Measurements from ENCODE around the gene CLEC1B. TPM values are rescaled to one million over a fixed set of nuclear protein-coding genes. Genes with fewer than 3 reads are reported as not detected.

The CLEC1B gene
- total RNA-seq = not detected
- polyA plus RNA-seq = not detected

- DNase-seq = no peak
- CTCF ChIA-PET = no interaction called here
- Mint-ChIP-seq H3K4me3 (no peak within 1 kb of the TSS), H3K9me3 (no peaks in the 10 kb centered on the region), H3K4me1 (peaks cover 0 to 6% (median 0%) of the 10 kb centered on the region in 3 donors), H3K27me3 (peaks cover 4 to 32% of the 10 kb centered on the region in 2 donors), H3K27ac (peak within 1 kb of the TSS in 1 of 8 donors; percentile 38), H3K36me3 (no peaks in the 10 kb centered on the region)
- POLR2A ChIA-PET = no interaction called here
- Histone ChIP-seq H3K27ac (ENCODE audit: low read depth, low read length) (no peak within 1 kb of the TSS), H3K36me3 (ENCODE audit: insufficient read depth, low read length) (no peaks in the 10 kb centered on the region), H3K9me3 (ENCODE audit: low read length) (no peaks in the 10 kb centered on the region), H3K27me3 (ENCODE audit: insufficient read depth, low read length, poor library complexity, severe bottlenecking) (no peaks in the 10 kb centered on the region), H3K4me3 (ENCODE audit: low read length) (no peak within 1 kb of the TSS), H3K4me1 (ENCODE audit: insufficient read depth, low read length) (no peaks in the 10 kb centered on the region)
Observed at GRCh38 chr12:9999016-9999415, at the start of gene CLEC1B. TSS of gene CLEC1B (minus strand) at chr12:9999121. CDS start at chr12:9999100, 21 bp downstream.

- Mint-ChIP-seq H3K27ac (no peak overlapping the region), H3K4me1 (peaks cover 5 to 6% (median 5%) of the 10 kb centered on the region in 3 donors), H3K4me3 (no peak overlapping the region), H3K9me3 (peaks cover 0 to 3% (median 2%) of the 10 kb centered on the region in 5 donors), H3K36me3 (peaks cover 0 to 5% (median 0%) of the 10 kb centered on the region in 3 donors), H3K27me3 (peaks cover 25 to 79% of the 10 kb centered on the region in 2 donors)
- ChIA-PET CTCF (no interaction called here), POLR2A (no interaction called here)
- Histone ChIP-seq H3K9me3 (ENCODE audit: low read length) (no peaks in the 10 kb centered on the region), H3K27me3 (ENCODE audit: insufficient read depth, low read length, poor library complexity, severe bottlenecking) (no peaks in the 10 kb centered on the region), H3K4me3 (ENCODE audit: low read length) (no peak overlapping the region), H3K27ac (ENCODE audit: low read depth, low read length) (no peak overlapping the region), H3K4me1 (ENCODE audit: insufficient read depth, low read length) (no peaks in the 10 kb centered on the region), H3K36me3 (ENCODE audit: insufficient read depth, low read length) (no peaks in the 10 kb centered on the region)
- DNase-seq = no peak
Observed at GRCh38 chr12:10048526-10048925, 49.6 kb upstream of the CLEC1B start.

- no peaks in the 10 kb centered on the region for H3K27me3 ChIP-seq (ENCODE audit: insufficient read depth, low read length, poor library complexity, severe bottlenecking)
- peaks cover 17 to 66% of the 10 kb centered on the region in 2 donors for H3K27me3 Mint-ChIP-seq
- H3K36me3 ChIP-seq (ENCODE audit: insufficient read depth, low read length) = no peaks in the 10 kb centered on the region
- H3K4me1 ChIP-seq (ENCODE audit: insufficient read depth, low read length) = no peaks in the 10 kb centered on the region
- no peaks in the 10 kb centered on the region for H3K9me3 ChIP-seq (ENCODE audit: low read length)
- ChIA-PET CTCF (no interaction called here), POLR2A (no interaction called here)
- H3K4me3 ChIP-seq (ENCODE audit: low read length) = no peak overlapping the region
- no peak overlapping the region for H3K27ac ChIP-seq (ENCODE audit: low read depth, low read length)
- no peak for DNase-seq
- no peaks in the 10 kb centered on the region for H3K36me3 Mint-ChIP-seq
- no peak overlapping the region for H3K27ac Mint-ChIP-seq
- H3K4me1 Mint-ChIP-seq = no peaks in the 10 kb centered on the region
- H3K4me3 Mint-ChIP-seq = no peak overlapping the region
- H3K9me3 Mint-ChIP-seq = no peaks in the 10 kb centered on the region
Observed at GRCh38 chr12:10042167-10042566, 43.2 kb upstream of the CLEC1B start.

- Histone ChIP-seq H3K27me3 (ENCODE audit: insufficient read depth, low read length, poor library complexity, severe bottlenecking) (no peaks in the 10 kb centered on the region), H3K4me1 (ENCODE audit: insufficient read depth, low read length) (no peaks in the 10 kb centered on the region), H3K36me3 (ENCODE audit: insufficient read depth, low read length) (no peaks in the 10 kb centered on the region), H3K9me3 (ENCODE audit: low read length) (no peaks in the 10 kb centered on the region), H3K4me3 (ENCODE audit: low read length) (no peak overlapping the region), H3K27ac (ENCODE audit: low read depth, low read length) (no peak overlapping the region)
- no peaks in the 10 kb centered on the region for H3K4me1 Mint-ChIP-seq
- peaks cover 9 to 40% of the 10 kb centered on the region in 2 donors for H3K27me3 Mint-ChIP-seq
- ChIA-PET CTCF (no interaction called here), POLR2A (no interaction called here)
- no peak for DNase-seq
- no peaks in the 10 kb centered on the region for H3K36me3 Mint-ChIP-seq
- no peak overlapping the region for H3K4me3 Mint-ChIP-seq
- H3K9me3 Mint-ChIP-seq = no peaks in the 10 kb centered on the region
- no peak overlapping the region for H3K27ac Mint-ChIP-seq
Observed at GRCh38 chr12:10033783-10034545, 35.0 kb upstream of the CLEC1B start.

GRCh38 chr12:10031771-10032175, 32.9 kb upstream of the CLEC1B start:
- DNase-seq = no peak
- no peaks in the 10 kb centered on the region for H3K4me1 Mint-ChIP-seq
- Histone ChIP-seq H3K4me3 (ENCODE audit: low read length) (no peak overlapping the region), H3K27ac (ENCODE audit: low read depth, low read length) (no peak overlapping the region), H3K4me1 (ENCODE audit: insufficient read depth, low read length) (no peaks in the 10 kb centered on the region), H3K36me3 (ENCODE audit: insufficient read depth, low read length) (no peaks in the 10 kb centered on the region), H3K9me3 (ENCODE audit: low read length) (no peaks in the 10 kb centered on the region), H3K27me3 (ENCODE audit: insufficient read depth, low read length, poor library complexity, severe bottlenecking) (no peaks in the 10 kb centered on the region)
- no peak overlapping the region for H3K4me3 Mint-ChIP-seq
- CTCF ChIA-PET = no interaction called here
- H3K27me3 Mint-ChIP-seq = peaks cover 5 to 28% of the 10 kb centered on the region in 2 donors
- H3K36me3 Mint-ChIP-seq = no peaks in the 10 kb centered on the region
- peak overlapping the region in 1 of 8 donors; percentile 0 for H3K27ac Mint-ChIP-seq
- no peaks in the 10 kb centered on the region for H3K9me3 Mint-ChIP-seq
- POLR2A ChIA-PET = no interaction called here

GRCh38 chr12:10031321-10031720, 32.4 kb upstream of the CLEC1B start:
- Mint-ChIP-seq H3K27me3 (peaks cover 5 to 24% of the 10 kb centered on the region in 2 donors), H3K4me3 (no peak overlapping the region), H3K9me3 (no peaks in the 10 kb centered on the region), H3K27ac (no peak overlapping the region), H3K36me3 (no peaks in the 10 kb centered on the region), H3K4me1 (no peaks in the 10 kb centered on the region)
- Histone ChIP-seq H3K27me3 (ENCODE audit: insufficient read depth, low read length, poor library complexity, severe bottlenecking) (no peaks in the 10 kb centered on the region), H3K4me3 (ENCODE audit: low read length) (no peak overlapping the region), H3K36me3 (ENCODE audit: insufficient read depth, low read length) (no peaks in the 10 kb centered on the region), H3K9me3 (ENCODE audit: low read length) (no peaks in the 10 kb centered on the region), H3K4me1 (ENCODE audit: insufficient read depth, low read length) (no peaks in the 10 kb centered on the region), H3K27ac (ENCODE audit: low read depth, low read length) (no peak overlapping the region)
- ChIA-PET CTCF (no interaction called here), POLR2A (no interaction called here)
- no peak for DNase-seq

- Mint-ChIP-seq H3K9me3 (no peaks in the 10 kb centered on the region), H3K4me3 (no peak within 1 kb of the TSS), H3K27ac (no peak within 1 kb of the TSS), H3K4me1 (no peaks in the 10 kb centered on the region), H3K36me3 (no peaks in the 10 kb centered on the region), H3K27me3 (peaks cover 5 to 18% of the 10 kb centered on the region in 2 donors)
- ChIA-PET CTCF (no interaction called here), POLR2A (no interaction called here)
- Histone ChIP-seq H3K27me3 (ENCODE audit: insufficient read depth, low read length, poor library complexity, severe bottlenecking) (no peaks in the 10 kb centered on the region), H3K9me3 (ENCODE audit: low read length) (no peaks in the 10 kb centered on the region), H3K36me3 (ENCODE audit: insufficient read depth, low read length) (no peaks in the 10 kb centered on the region), H3K4me3 (ENCODE audit: low read length) (no peak within 1 kb of the TSS), H3K27ac (ENCODE audit: low read depth, low read length) (no peak within 1 kb of the TSS), H3K4me1 (ENCODE audit: insufficient read depth, low read length) (no peaks in the 10 kb centered on the region)
- no peak for DNase-seq
Observed at GRCh38 chr12:10030446-10030845, 31.5 kb upstream of the CLEC1B start, which contains the start of gene CLEC9A. TSS of gene CLEC9A (plus strand) at chr12:10030682. CDS start at chr12:10052688, 22,006 bp downstream.

GRCh38 chr12:10027721-10028120, 28.8 kb upstream of the CLEC1B start:
- no peak overlapping the region for H3K4me3 ChIP-seq (ENCODE audit: low read length)
- Mint-ChIP-seq H3K4me3 (no peak overlapping the region), H3K36me3 (peaks cover 0 to 4% (median 0%) of the 10 kb centered on the region in 3 donors), H3K27ac (no peak overlapping the region), H3K27me3 (peaks cover 6 to 20% of the 10 kb centered on the region in 2 donors), H3K9me3 (no peaks in the 10 kb centered on the region), H3K4me1 (no peaks in the 10 kb centered on the region)
- H3K4me1 ChIP-seq (ENCODE audit: insufficient read depth, low read length) = no peaks in the 10 kb centered on the region
- DNase-seq = no peak
- CTCF ChIA-PET = no interaction called here
- H3K9me3 ChIP-seq (ENCODE audit: low read length) = no peaks in the 10 kb centered on the region
- POLR2A ChIA-PET = no interaction called here
- no peaks in the 10 kb centered on the region for H3K36me3 ChIP-seq (ENCODE audit: insufficient read depth, low read length)
- H3K27me3 ChIP-seq (ENCODE audit: insufficient read depth, low read length, poor library complexity, severe bottlenecking) = no peaks in the 10 kb centered on the region
- no peak overlapping the region for H3K27ac ChIP-seq (ENCODE audit: low read depth, low read length)

Measured in CD8-positive, alpha-beta memory T cell (primary cell).